ENCODE results near the gene RAPGEF2.

RAPGEF2 gene

DNA sequence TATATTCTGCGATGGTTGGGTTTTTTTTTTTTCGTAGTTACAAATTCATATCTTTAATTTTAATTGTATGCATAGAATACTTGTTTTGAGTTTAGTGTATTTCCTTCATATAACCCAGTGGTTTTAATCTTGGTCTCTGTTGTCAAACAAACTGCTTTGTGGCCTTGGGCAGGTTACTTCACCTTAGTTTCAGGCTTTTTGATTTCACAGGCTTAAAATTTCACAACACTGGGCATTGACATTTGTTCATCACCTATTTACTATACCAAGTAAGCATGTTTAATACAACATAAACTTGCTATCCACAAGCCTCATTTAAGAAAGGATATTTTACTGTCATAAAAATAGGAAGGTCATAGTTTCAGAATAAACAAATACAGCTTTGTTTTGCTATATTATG is 14.7 kb downstream of the RAPGEF2 start:
- TF ChIP-seq, protein P1, sequence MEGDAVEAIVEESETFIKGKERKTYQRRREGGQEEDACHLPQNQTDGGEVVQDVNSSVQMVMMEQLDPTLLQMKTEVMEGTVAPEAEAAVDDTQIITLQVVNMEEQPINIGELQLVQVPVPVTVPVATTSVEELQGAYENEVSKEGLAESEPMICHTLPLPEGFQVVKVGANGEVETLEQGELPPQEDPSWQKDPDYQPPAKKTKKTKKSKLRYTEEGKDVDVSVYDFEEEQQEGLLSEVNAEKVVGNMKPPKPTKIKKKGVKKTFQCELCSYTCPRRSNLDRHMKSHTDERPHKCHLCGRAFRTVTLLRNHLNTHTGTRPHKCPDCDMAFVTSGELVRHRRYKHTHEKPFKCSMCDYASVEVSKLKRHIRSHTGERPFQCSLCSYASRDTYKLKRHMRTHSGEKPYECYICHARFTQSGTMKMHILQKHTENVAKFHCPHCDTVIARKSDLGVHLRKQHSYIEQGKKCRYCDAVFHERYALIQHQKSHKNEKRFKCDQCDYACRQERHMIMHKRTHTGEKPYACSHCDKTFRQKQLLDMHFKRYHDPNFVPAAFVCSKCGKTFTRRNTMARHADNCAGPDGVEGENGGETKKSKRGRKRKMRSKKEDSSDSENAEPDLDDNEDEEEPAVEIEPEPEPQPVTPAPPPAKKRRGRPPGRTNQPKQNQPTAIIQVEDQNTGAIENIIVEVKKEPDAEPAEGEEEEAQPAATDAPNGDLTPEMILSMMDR (IDR thresholded peaks at IDR 0.05; ENCODE audit: insufficient read depth, low read length, poor library complexity, severe bottlenecking), result no peak
- no peak for TF ChIP-seq EZH2phosphoT487 (conservative IDR thresholded peaks at IDR 0.05; ENCODE audit: low read length)
- Histone ChIP-seq H3K9me2 (replicated peaks; ENCODE audit: insufficient read depth, low read length) (no peaks in the 10 kb centered on the region), H2AFZ (ENCODE audit: low read depth, low read length, severe bottlenecking) (no peak overlapping the region), H3K27ac (ENCODE audit: low read depth, low read length) (no peak overlapping the region), H4K20me1 (ENCODE audit: low read depth, low read length) (no peaks in the 10 kb centered on the region), H3K27me3 (ENCODE audit: low read length) (no peaks in the 10 kb centered on the region), H3K9me3 (ENCODE audit: insufficient read depth, low read length) (no peaks in the 10 kb centered on the region), H3K4me3 (ENCODE audit: insufficient read depth, low read length, poor library complexity, severe bottlenecking) (no peak overlapping the region), H3K9ac (ENCODE audit: low read length) (no peak overlapping the region), H3F3A (ENCODE audit: insufficient read depth) (no peaks in the 10 kb centered on the region), H3K36me3 (ENCODE audit: low read length) (no peaks in the 10 kb centered on the region), H3K4me2 (ENCODE audit: low read depth, low read length, poor library complexity, severe bottlenecking) (no peak overlapping the region), H3K79me2 (ENCODE audit: insufficient read depth, low read length) (no peaks in the 10 kb centered on the region)

DNA sequence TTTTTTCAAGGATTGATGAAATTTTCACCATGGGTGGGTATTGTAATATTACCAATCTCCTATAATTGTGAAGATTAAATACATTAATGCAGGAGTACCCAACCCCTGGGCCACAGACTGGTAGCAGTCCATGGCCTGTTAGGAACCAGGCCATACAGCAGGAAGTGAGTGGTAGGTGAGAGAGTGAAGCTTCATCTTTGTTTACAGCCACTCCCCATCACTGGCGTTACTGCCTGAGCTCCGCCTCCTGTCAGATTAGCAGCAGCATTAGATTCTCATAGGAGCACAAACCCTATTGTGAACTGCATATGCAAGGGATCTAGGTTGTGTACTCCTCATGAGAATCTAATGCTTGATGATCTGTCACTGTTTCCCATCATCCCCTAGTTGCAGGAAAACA is 15.1 kb downstream of the RAPGEF2 start:
- H3K27ac ChIP-seq (ENCODE audit: low read depth, low read length), result no peak overlapping the region
- no peaks in the 10 kb centered on the region for H3K79me2 ChIP-seq (ENCODE audit: insufficient read depth, low read length)
- no peaks in the 10 kb centered on the region for H3K27me3 ChIP-seq (ENCODE audit: low read length)
- no peaks in the 10 kb centered on the region for H3K36me3 ChIP-seq (ENCODE audit: low read length)
- no peak overlapping the region for H2AFZ ChIP-seq (ENCODE audit: low read depth, low read length, severe bottlenecking)
- H3F3A ChIP-seq (ENCODE audit: insufficient read depth), result no peaks in the 10 kb centered on the region
- H4K20me1 ChIP-seq (ENCODE audit: low read depth, low read length), result no peaks in the 10 kb centered on the region
- no peaks in the 10 kb centered on the region for H3K9me2 ChIP-seq (replicated peaks; ENCODE audit: insufficient read depth, low read length)
- H3K9ac ChIP-seq (ENCODE audit: low read length), result no peak overlapping the region
- TF ChIP-seq, protein P1 (IDR thresholded peaks at IDR 0.05; ENCODE audit: insufficient read depth, low read length, poor library complexity, severe bottlenecking), result no peak
- TF ChIP-seq EZH2phosphoT487 (conservative IDR thresholded peaks at IDR 0.05; ENCODE audit: low read length), result no peak
- no peak overlapping the region for H3K4me3 ChIP-seq (ENCODE audit: insufficient read depth, low read length, poor library complexity, severe bottlenecking)
- no peak overlapping the region for H3K4me2 ChIP-seq (ENCODE audit: low read depth, low read length, poor library complexity, severe bottlenecking)
- no peaks in the 10 kb centered on the region for H3K9me3 ChIP-seq (ENCODE audit: insufficient read depth, low read length)

DNA sequence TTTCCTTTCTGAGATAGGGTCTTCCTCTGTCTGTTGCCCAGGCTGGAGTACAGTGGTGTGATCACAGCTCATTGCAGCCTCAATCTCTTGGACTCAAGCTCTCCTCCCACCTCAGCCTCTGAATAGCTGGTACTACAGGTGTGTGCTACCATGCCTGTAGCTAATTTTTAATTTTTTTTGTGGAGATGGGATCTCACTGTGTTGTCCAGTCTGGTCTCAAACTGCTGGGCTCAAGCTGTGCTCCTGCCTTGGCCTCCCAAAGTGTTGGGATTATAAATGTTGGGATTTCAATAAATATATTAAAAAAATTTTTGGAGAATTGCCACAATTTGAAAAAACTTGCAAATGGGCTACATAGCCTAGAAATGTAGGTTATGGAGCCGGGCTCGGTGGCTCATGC is 18.5 kb downstream of the RAPGEF2 start:
- H3K9me2 ChIP-seq (replicated peaks; ENCODE audit: insufficient read depth, low read length), result no peaks in the 10 kb centered on the region
- no peak overlapping the region for H2AFZ ChIP-seq (ENCODE audit: low read depth, low read length, severe bottlenecking)
- no peaks in the 10 kb centered on the region for H3K27me3 ChIP-seq (ENCODE audit: low read length)
- H3K27ac ChIP-seq (ENCODE audit: low read depth, low read length), result no peak overlapping the region
- H3K9ac ChIP-seq (ENCODE audit: low read length), result no peak overlapping the region
- H3K9me3 ChIP-seq (ENCODE audit: insufficient read depth, low read length), result no peaks in the 10 kb centered on the region
- H3K4me2 ChIP-seq (ENCODE audit: low read depth, low read length, poor library complexity, severe bottlenecking), result no peak overlapping the region
- TF ChIP-seq, protein P1 (IDR thresholded peaks at IDR 0.05; ENCODE audit: insufficient read depth, low read length, poor library complexity, severe bottlenecking), result no peak
- TF ChIP-seq EZH2phosphoT487 (conservative IDR thresholded peaks at IDR 0.05; ENCODE audit: low read length), result no peak
- H3K4me3 ChIP-seq (ENCODE audit: insufficient read depth, low read length, poor library complexity, severe bottlenecking), result no peak overlapping the region
- no peaks in the 10 kb centered on the region for H3F3A ChIP-seq (ENCODE audit: insufficient read depth)
- H4K20me1 ChIP-seq (ENCODE audit: low read depth, low read length), result no peaks in the 10 kb centered on the region
- no peaks in the 10 kb centered on the region for H3K79me2 ChIP-seq (ENCODE audit: insufficient read depth, low read length)
- no peaks in the 10 kb centered on the region for H3K36me3 ChIP-seq (ENCODE audit: low read length)
